Measurements from ENCODE around the gene NRROS. TPM values are rescaled to one million over a fixed set of nuclear protein-coding genes. Genes with fewer than 3 reads are reported as not detected.

The NRROS gene
- total and polyA plus RNA-seq, 10 of the 15 experiments (the other 5 are each of a cell fraction or from before 2014, with no cell fraction given) = 0.35 to 42.2 (median 12.6) TPM

GRCh38 chr3:196646666-196647216 lies 7.2 kb downstream of the NRROS start (continued):
- TF ChIP-seq, protein P1, sequence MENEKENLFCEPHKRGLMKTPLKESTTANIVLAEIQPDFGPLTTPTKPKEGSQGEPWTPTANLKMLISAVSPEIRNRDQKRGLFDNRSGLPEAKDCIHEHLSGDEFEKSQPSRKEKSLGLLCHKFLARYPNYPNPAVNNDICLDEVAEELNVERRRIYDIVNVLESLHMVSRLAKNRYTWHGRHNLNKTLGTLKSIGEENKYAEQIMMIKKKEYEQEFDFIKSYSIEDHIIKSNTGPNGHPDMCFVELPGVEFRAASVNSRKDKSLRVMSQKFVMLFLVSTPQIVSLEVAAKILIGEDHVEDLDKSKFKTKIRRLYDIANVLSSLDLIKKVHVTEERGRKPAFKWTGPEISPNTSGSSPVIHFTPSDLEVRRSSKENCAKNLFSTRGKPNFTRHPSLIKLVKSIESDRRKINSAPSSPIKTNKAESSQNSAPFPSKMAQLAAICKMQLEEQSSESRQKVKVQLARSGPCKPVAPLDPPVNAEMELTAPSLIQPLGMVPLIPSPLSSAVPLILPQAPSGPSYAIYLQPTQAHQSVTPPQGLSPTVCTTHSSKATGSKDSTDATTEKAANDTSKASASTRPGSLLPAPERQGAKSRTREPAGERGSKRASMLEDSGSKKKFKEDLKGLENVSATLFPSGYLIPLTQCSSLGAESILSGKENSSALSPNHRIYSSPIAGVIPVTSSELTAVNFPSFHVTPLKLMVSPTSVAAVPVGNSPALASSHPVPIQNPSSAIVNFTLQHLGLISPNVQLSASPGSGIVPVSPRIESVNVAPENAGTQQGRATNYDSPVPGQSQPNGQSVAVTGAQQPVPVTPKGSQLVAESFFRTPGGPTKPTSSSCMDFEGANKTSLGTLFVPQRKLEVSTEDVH (IDR thresholded peaks at IDR 0.05; ENCODE audit: low read depth, partially characterized antibody) = no peak
- TF ChIP-seq IRF5 (IDR thresholded peaks at IDR 0.05; ENCODE audit: borderline replicate concordance) = no peak
- no peak for TF ChIP-seq RAD21 (IDR thresholded peaks at IDR 0.05; ENCODE audit: insufficient read depth, low read depth, low read length)
- TF ChIP-seq SREBF1 (IDR thresholded peaks at IDR 0.05; ENCODE audit: low read length) = no peak
- TF ChIP-seq HDGF (IDR thresholded peaks at IDR 0.05) = no peak
- no peak for TF ChIP-seq NRF1 (conservative IDR thresholded peaks at IDR 0.05; ENCODE audit: low read depth, low read length)
- no peak for TF ChIP-seq E2F4 (IDR thresholded peaks at IDR 0.05; ENCODE audit: low read depth, low read length)
- TF ChIP-seq MAX (IDR thresholded peaks at IDR 0.05; ENCODE audit: low read depth, low read length) = no peak

All from GM12878 (cell line).